Measurements from ENCODE around the gene KLHL6. TPM values are rescaled to one million over a fixed set of nuclear protein-coding genes. Genes with fewer than 3 reads are reported as not detected.

KLHL6 gene
- total and polyA plus RNA-seq, 2 of the 13 experiments (the other 11 are each of a cell fraction or from before 2014, with no cell fraction given) = not detected

GRCh38 chr3:183553334-183554026, 2.0 kb downstream of the KLHL6 start:
- WGBS (ENCODE audit: low lambda C conversion rate) = 42% methylated on average over 8 of the region's 8 CpGs

GRCh38 chr3:183551930-183552329, 3.6 kb downstream of the KLHL6 start:
- POLR2A ChIA-PET = no interaction called here

More at GRCh38 chr3:183553334-183554026, 2.0 kb downstream of the KLHL6 start:
- no peak overlapping the region for H3K27ac ChIP-seq (ENCODE audit: extremely low read length, insufficient read depth, low read length)
- in situ Hi-C loops (cut with HindIII; ENCODE audit: extremely low pct_ligation_motif_present, low pct_unique_long_range_greater_than_20kb) (no loop called here), intact Hi-C loops (cut with micrococcal nuclease; ENCODE audit: unreplicated experiment) (no loop called here)
- BruUV-seq (replicated peaks) = no TSS peak
- H2AFZ ChIP-seq (ENCODE audit: low read length) = no peak overlapping the region
- ATAC-seq = no peak
- ChIA-PET CTCF (ENCODE audit: low intra/inter-chr PET ratio, low total read pairs) (no interaction called here), POLR2A (no interaction called here)
- H3K36me3 ChIP-seq (replicated peaks in 1 of 2; ENCODE audit: control insufficient read depth in 1 of 2, insufficient read depth in 2 of 2, low read length in 2 of 2) = no peaks in the 10 kb centered on the region
- H3K4me2 ChIP-seq (ENCODE audit: low read depth, low read length) = peak overlapping the region; percentile 77; the same call in 1 of the 2 replicates
- no peak for DNase-seq (ENCODE audit: low spot score)
- no peak overlapping the region for H3K4me3 ChIP-seq (replicated peaks in 1 of 3; ENCODE audit: insufficient read depth in 1 of 3, low read depth in 2 of 3, low read length in 3 of 3)
- no peaks in the 10 kb centered on the region for H3K79me2 ChIP-seq (ENCODE audit: insufficient read depth, low read length)
- H3K9ac ChIP-seq (ENCODE audit: insufficient read depth, low read depth, low read length) = no peak overlapping the region
- no peak for TF ChIP-seq AGO2 (optimal IDR thresholded peaks at IDR 0.05; ENCODE audit: low read depth, low read length)
- no peak for TF ChIP-seq HOXA5 (CRISPR knock-in tag; IDR thresholded peaks at IDR 0.05)
- peak; percentile 14 to 37; a peak in 1 of 4 replicates for TF ChIP-seq MAFK (conservative IDR thresholded peaks at IDR 0.05 in 1 of 2, IDR thresholded peaks at IDR 0.05 in 1 of 2; ENCODE audit: low read length in 2 of 2)
- TF ChIP-seq BRCA1 (CRISPR knock-in tag; IDR thresholded peaks at IDR 0.05) = no peak
- TF ChIP-seq ZNF768 (CRISPR knock-in tag; IDR thresholded peaks at IDR 0.05) = peak; percentile 75
- no peak for TF ChIP-seq ZNF414 (CRISPR knock-in tag; IDR thresholded peaks at IDR 0.05)
- no peaks in the 10 kb centered on the region for H4K20me1 ChIP-seq (ENCODE audit: insufficient read depth, low read length)
- H3K4me1 ChIP-seq (ENCODE audit: insufficient read depth, low read length) = peaks cover 10% of the 10 kb centered on the region
- H3K9me3 ChIP-seq (ENCODE audit: low read length) = no peaks in the 10 kb centered on the region
- H3K27me3 ChIP-seq (ENCODE audit: control insufficient read depth in 1 of 2, insufficient read depth in 2 of 2, low read length in 2 of 2) = no peaks in the 10 kb centered on the region
- FAIRE-seq = no peak

More at GRCh38 chr3:183551930-183552329, 3.6 kb downstream of the KLHL6 start:
- WGBS (ENCODE audit: low lambda C conversion rate) = 83% methylated on average over 6 of the region's 6 CpGs
- ATAC-seq = no peak
- no TSS peak for BruUV-seq (replicated peaks)
- H3K27ac ChIP-seq (ENCODE audit: extremely low read length, insufficient read depth, low read length) = no peak overlapping the region
- intact Hi-C loops (cut with micrococcal nuclease; ENCODE audit: unreplicated experiment) (no loop called here), in situ Hi-C loops (cut with HindIII; ENCODE audit: extremely low pct_ligation_motif_present, low pct_unique_long_range_greater_than_20kb) (no loop called here)
- H4K20me1 ChIP-seq (ENCODE audit: insufficient read depth, low read length) = no peaks in the 10 kb centered on the region
- DNase-seq (ENCODE audit: low spot score) = no peak
- H3K79me2 ChIP-seq (ENCODE audit: insufficient read depth, low read length) = no peaks in the 10 kb centered on the region
- H3K4me2 ChIP-seq (ENCODE audit: low read depth, low read length) = no peak overlapping the region
- no peak overlapping the region for H3K9ac ChIP-seq (ENCODE audit: insufficient read depth, low read depth, low read length)
- peaks cover 10% of the 10 kb centered on the region for H3K4me1 ChIP-seq (ENCODE audit: insufficient read depth, low read length)
- no peak for FAIRE-seq
- H3K27me3 ChIP-seq (ENCODE audit: control insufficient read depth in 1 of 2, insufficient read depth in 2 of 2, low read length in 2 of 2) = no peaks in the 10 kb centered on the region
- H3K36me3 ChIP-seq (replicated peaks in 1 of 2; ENCODE audit: control insufficient read depth in 1 of 2, insufficient read depth in 2 of 2, low read length in 2 of 2) = no peaks in the 10 kb centered on the region
- CTCF ChIA-PET (ENCODE audit: low intra/inter-chr PET ratio, low total read pairs) = no interaction called here
- H3K4me3 ChIP-seq (replicated peaks in 1 of 3; ENCODE audit: insufficient read depth in 1 of 3, low read depth in 2 of 3, low read length in 3 of 3) = no peak overlapping the region
- TF ChIP-seq AGO2 (optimal IDR thresholded peaks at IDR 0.05; ENCODE audit: low read depth, low read length) (no peak), ZNF567 (CRISPR knock-in tag; IDR thresholded peaks at IDR 0.05; ENCODE audit: borderline replicate concordance) (no peak), ZNF543 (CRISPR knock-in tag; IDR thresholded peaks at IDR 0.05) (no peak), ZNF296 (CRISPR knock-in tag; conservative IDR thresholded peaks at IDR 0.05) (no peak), HNF4A (CRISPR knock-in tag; IDR thresholded peaks at IDR 0.05) (no peak), ZNF580 (CRISPR knock-in tag; IDR thresholded peaks at IDR 0.05; ENCODE audit: borderline replicate concordance, low read depth) (no peak), ZNF607 (CRISPR knock-in tag; IDR thresholded peaks at IDR 0.05; ENCODE audit: borderline replicate concordance) (no peak), ZNF839 (CRISPR knock-in tag; IDR thresholded peaks at IDR 0.05; ENCODE audit: borderline replicate concordance) (no peak), KMT2B (CRISPR knock-in tag; IDR thresholded peaks at IDR 0.05) (no peak)
- TF ChIP-seq, protein P1, sequence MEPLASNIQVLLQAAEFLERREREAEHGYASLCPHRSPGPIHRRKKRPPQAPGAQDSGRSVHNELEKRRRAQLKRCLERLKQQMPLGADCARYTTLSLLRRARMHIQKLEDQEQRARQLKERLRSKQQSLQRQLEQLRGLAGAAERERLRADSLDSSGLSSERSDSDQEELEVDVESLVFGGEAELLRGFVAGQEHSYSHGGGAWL (CRISPR knock-in tag; IDR thresholded peaks at IDR 0.05) = no peak
- no peaks in the 10 kb centered on the region for H3K9me3 ChIP-seq (ENCODE audit: low read length)
- H2AFZ ChIP-seq (ENCODE audit: low read length) = no peak overlapping the region

All from HepG2 (cell line).